Measurements from ENCODE around the gene TMEM108.

The TMEM108 gene

DNA sequence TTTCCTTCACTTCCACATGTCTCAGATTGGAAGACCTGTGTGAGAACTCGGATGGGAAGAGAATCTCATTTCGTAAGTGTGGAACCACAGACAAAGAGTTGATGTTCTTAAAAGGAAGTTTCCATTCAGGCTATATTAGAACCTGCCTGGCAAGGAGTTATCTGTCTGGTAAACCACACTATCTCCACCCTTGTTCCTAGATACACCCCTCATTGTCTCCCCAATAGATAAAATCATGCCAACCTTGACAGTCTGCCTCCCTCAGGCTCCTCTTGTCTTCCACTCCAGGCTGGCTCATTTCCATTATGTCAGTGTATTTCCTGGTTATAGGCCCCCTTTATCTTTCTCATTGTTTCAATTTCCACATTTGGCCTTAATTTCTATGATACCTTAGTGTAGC is 89.2 kb downstream of the TMEM108 start:
- no peak overlapping the region for H3K27ac ChIP-seq
- TF ChIP-seq ZFX (IDR thresholded peaks at IDR 0.05; ENCODE audit: borderline replicate concordance), result no peak
- TF ChIP-seq, protein P1, sequence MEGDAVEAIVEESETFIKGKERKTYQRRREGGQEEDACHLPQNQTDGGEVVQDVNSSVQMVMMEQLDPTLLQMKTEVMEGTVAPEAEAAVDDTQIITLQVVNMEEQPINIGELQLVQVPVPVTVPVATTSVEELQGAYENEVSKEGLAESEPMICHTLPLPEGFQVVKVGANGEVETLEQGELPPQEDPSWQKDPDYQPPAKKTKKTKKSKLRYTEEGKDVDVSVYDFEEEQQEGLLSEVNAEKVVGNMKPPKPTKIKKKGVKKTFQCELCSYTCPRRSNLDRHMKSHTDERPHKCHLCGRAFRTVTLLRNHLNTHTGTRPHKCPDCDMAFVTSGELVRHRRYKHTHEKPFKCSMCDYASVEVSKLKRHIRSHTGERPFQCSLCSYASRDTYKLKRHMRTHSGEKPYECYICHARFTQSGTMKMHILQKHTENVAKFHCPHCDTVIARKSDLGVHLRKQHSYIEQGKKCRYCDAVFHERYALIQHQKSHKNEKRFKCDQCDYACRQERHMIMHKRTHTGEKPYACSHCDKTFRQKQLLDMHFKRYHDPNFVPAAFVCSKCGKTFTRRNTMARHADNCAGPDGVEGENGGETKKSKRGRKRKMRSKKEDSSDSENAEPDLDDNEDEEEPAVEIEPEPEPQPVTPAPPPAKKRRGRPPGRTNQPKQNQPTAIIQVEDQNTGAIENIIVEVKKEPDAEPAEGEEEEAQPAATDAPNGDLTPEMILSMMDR (IDR thresholded peaks at IDR 0.05), result no peak

DNA sequence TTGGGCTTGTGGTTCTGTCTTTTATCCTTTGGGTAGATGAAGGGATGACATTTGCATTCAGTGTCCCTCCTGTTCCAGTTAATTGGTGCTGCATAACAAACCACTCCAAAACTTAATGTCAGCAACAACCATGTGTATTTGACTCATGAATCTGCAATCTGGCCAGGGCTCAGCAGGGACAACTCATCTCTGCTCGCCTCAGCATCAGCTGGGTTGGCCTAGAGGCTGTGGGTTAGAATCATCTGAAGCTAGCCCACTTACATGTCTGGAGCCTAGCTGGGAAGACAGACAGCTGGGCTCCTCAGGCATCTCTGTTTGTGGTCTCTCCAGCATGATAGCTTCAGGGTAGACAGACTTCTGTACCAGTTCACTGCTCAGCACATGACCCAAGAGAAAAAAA is 92.0 kb downstream of the TMEM108 start:
- TF ChIP-seq, protein P1 (IDR thresholded peaks at IDR 0.05), result no peak
- TF ChIP-seq ZFX (IDR thresholded peaks at IDR 0.05; ENCODE audit: borderline replicate concordance), result no peak
- no peak overlapping the region for H3K27ac ChIP-seq

DNA sequence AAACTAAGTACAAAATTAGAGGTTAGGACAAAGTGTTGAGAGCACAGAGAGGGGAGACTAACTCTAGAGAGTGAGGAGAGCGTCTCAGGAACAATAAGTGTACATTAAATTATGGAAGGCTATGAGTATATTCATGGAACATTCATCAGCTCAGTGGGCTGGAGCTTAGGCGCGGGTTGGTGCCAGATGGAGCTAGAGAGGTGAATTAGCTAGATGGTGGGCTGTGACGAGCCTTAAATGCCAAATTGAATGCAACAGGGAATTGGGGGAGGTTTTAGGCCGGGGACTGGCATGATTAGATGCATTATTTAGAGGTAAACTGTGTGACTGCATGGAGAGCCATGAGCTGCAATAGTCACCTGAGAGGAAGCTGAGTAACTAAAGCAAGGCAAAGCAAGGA is 97.1 kb downstream of the TMEM108 start:
- no peak overlapping the region for H3K27ac ChIP-seq
- TF ChIP-seq, protein P1 (IDR thresholded peaks at IDR 0.05), result no peak
- no peak for TF ChIP-seq ZFX (IDR thresholded peaks at IDR 0.05; ENCODE audit: borderline replicate concordance)

DNA sequence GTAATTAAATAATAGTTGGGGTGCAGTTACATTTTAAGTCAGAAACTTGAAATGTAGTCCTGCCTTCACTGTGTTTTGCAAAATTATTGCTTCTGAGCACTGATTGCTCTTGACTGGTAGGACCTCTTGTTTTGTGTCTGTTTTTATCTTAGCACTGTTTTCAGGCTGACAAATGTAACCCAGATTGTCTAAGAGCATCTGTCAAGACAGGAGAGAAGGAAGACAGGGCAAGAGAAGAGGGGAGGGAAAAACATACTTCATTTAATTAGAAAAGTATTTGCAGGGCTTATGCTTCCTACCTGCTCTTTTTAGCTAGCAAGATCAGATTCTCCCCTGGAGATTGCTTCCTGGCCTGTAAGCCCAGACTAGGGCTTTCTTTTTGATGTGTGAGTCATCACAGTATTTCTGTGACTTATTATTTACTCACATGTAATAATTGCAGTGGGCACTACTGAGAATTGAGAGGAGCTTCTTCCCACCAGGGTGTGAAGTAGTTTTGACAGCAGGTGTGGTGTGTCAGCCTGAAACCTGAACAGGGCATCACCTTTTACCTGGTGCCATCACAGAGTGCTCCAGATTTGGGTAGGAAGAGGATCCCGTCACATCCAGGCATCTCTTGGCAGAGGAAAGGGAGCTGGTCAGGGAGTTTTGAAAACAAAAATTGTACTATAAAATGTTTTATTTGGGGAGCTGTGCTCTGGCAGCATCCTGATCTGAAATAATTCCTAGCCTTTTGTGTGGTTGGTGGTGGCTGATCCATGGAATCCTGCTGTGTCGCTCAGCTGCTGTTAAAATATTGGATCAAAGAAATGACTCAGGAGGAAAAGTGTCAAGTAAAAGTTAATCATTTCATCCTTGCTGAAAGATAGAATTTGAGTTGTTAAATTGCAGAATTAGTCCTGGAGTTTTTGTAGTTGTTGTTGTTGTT is 98.2 kb downstream of the TMEM108 start:
- TF ChIP-seq, protein P1 (IDR thresholded peaks at IDR 0.05), result no peak
- TF ChIP-seq ZFX (IDR thresholded peaks at IDR 0.05; ENCODE audit: borderline replicate concordance), result no peak
- H3K27ac ChIP-seq, result no peak overlapping the region

DNA sequence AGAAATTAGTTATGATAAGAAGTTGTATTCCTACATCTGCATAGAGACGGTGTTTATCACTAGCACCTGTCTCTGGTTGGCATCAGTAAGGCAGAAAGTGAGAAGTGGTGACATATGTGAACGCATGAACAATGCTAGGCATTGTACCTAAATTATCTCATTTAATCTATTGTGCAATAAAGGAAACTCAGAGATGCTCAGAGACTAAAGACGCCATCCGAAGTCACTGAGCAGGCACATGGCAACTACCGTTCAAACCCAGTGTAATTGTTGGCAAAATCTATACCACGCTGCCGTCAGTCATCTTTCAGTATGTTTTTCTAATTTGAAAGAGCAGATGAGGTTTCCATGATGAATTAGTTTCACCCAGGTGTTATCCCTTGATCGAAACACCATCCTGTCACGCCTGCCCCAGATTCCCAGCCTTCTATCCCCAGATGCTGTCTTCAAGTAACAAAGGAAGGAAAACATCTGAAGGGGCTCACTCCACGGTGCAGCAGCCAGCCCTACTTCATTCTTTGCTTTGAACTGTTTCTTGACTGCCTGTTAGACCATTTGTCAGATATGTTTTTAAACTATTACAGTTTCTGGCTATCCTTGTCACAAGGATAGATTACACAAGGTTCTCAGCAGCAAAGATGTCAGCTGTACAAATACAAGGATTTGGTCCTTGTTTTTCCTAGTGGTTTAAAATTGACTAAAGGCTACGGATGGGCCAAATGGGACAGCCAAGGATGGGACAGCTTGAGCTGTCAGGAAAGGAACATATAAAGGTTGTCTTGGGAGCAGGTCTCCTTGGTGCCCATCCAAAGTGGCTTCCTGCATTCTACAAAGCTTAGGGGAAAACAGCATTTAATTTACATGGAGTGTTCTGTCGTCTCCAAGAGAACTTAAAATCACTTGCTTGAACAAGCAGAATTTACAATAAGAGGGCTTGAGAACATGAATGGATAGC is 99.1 kb downstream of the TMEM108 start:
- H3K27ac ChIP-seq, result no peak overlapping the region
- no peak for TF ChIP-seq ZFX (IDR thresholded peaks at IDR 0.05; ENCODE audit: borderline replicate concordance)
- TF ChIP-seq, protein P1 (IDR thresholded peaks at IDR 0.05), result no peak

DNA sequence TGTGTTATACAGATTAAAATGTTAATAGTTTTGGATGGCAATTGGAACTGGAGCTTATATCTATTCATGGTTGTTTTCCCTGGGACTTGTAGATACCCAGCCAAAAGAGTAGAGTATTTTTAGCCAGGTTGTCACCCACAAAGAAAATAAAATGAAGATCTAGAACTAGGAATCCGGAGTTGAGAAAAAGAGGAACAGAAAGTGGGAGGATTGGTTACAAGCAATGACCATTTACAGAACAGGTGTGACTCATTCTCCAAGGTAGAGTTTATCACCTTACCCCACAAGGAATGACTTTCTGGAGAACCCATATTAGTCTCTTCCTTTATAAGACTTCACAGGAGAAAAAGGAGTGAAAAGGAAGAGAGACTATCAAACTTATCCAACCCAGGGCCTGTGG is 99.8 kb downstream of the TMEM108 start:
- TF ChIP-seq, protein P1 (IDR thresholded peaks at IDR 0.05), result no peak
- TF ChIP-seq ZFX (IDR thresholded peaks at IDR 0.05; ENCODE audit: borderline replicate concordance), result no peak
- H3K27ac ChIP-seq, result no peak overlapping the region

All from 22Rv1 (cell line).